ENCODE measurements around the gene RSPH3.
"Not testable (repeated sequence)": the region's sequence is repeated elsewhere in the genome, so short reads cannot be mapped to it uniquely, and the experiment has no call there.

The RSPH3 gene

DNA sequence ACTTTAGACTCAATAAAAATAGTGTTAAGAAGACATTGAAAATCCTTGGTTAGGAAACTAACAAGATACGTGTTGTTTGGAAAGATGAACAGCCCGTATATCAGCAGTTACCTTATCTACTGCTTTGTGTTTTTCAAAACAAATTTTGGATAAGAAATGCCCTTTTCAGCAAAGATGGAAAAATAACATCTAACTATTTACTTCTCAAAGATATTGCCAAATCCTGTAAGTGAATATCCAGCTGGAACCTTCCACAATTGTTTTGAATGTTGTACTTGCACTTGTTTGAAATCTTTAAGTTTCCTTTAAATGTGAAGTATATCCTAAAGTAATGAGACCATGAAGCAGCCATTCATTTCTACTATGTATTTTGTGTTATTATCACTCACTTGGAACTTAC is 30.2 kb upstream of the RSPH3 start:
- H3K4me3 ChIP-seq = no peak overlapping the region
- H3K4me2 ChIP-seq = no peak overlapping the region
- peaks cover 12% of the 10 kb centered on the region for H3K9me3 ChIP-seq
- TF ChIP-seq Cebpa-rat (IDR thresholded peaks at IDR 0.05) = no peak
- H3K9ac ChIP-seq = no peak overlapping the region
- H3K36me3 ChIP-seq = no peaks in the 10 kb centered on the region
- H3K27me3 ChIP-seq = no peaks in the 10 kb centered on the region
- no peaks in the 10 kb centered on the region for H4K20me1 ChIP-seq
- H3K4me1 ChIP-seq = no peaks in the 10 kb centered on the region
- H3K27ac ChIP-seq = no peak overlapping the region

GRCh38 chr6:159025224-159025623 is 25.2 kb upstream of the RSPH3 start:
- not testable (repeated sequence) for H3K27ac ChIP-seq, H3K4me3 ChIP-seq, H4K20me1 ChIP-seq, H3K4me2 ChIP-seq, H3K4me1 ChIP-seq, H3K9ac ChIP-seq, H3K27me3 ChIP-seq
- peaks cover 13% of the 10 kb centered on the region for H3K36me3 ChIP-seq
- peaks cover 29% of the 10 kb centered on the region for H3K9me3 ChIP-seq

DNA sequence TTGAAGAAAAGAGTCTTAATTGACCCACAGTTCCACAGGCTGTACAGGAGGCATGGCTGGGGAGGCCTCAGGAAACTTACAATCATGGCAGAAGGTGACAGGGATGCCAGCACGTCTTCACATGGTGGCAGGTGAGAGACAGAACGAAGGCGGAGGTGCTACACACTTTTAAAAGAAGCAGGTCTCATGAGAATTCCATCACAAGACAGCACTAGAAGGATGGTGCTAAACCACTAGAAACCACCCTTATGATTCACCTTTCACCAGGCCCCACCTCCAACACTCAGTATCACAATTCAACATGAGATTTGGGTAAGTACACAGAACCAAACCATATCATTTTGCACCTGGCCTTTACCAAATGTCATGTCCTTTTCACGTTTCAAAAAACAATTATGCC is 23.9 kb upstream of the RSPH3 start:
- Histone ChIP-seq H3K36me3 (peaks cover 13% of the 10 kb centered on the region), H3K9me3 (peaks cover 29% of the 10 kb centered on the region), H3K4me2 (no peak overlapping the region), H3K27ac (no peak overlapping the region), H4K20me1 (no peaks in the 10 kb centered on the region), H3K4me3 (no peak overlapping the region), H3K4me1 (no peaks in the 10 kb centered on the region), H3K27me3 (no peaks in the 10 kb centered on the region), H3K9ac (no peak overlapping the region)
- no peak for TF ChIP-seq Cebpa-rat (IDR thresholded peaks at IDR 0.05)

- Histone ChIP-seq H3K9ac (no peak overlapping the region), H3K4me1 (peaks cover 13% of the 10 kb centered on the region), H3K36me3 (peaks cover 18% of the 10 kb centered on the region), H3K4me3 (no peak overlapping the region), H3K9me3 (peaks cover 23% of the 10 kb centered on the region), H3K27me3 (no peaks in the 10 kb centered on the region), H3K4me2 (no peak overlapping the region), H3K27ac (no peak overlapping the region), H4K20me1 (no peaks in the 10 kb centered on the region)
- TF ChIP-seq Cebpa-rat (IDR thresholded peaks at IDR 0.05) = no peak
These were observed 20.0 kb upstream of the RSPH3 start for GRCh38 chr6:159020011-159020410.

DNA sequence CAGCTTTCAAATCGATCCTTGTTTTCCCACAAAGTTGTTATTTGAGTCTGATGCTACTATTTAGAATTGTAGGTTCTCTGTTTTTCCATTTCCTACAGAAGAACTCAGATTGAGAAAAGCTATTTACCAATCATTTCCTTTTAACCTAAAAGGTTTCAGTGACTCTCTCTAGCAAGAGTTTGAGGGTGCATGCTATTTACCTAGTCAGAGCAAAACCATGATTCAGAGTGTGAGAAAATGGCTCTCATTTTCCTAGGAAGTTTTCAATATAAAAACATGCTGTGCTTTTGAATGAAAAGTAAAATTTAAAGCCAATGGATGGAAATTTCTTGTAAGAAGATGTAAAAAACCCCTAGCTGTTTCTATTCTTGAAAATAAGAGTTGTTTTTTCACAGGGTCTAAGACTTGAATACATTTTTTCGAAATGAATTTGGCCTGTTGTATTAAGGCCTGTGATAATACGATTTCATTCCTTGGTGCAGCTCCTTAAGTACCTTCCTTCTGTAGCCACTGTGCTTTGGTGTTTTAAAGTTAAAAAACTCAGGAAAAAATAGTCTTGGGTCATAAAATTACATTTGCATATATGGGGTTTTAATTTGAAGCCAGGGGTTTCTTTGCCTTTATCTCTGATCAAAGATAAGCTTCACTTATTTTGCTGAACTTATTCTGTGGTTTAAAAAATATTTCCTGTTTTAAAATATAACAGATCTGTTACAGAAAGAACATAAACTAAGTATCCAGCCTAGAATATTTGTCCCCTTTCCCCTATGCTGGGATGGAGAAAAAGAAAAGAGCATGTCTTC is 18.0 kb upstream of the RSPH3 start:
- H3K4me3 ChIP-seq = no peak overlapping the region
- 0 out of 2 replicates have a peak, but pooled peaks cover 6% of the 10 kb centered on the region for H3K36me3 ChIP-seq
- H3K27me3 ChIP-seq = no peaks in the 10 kb centered on the region
- H3K9ac ChIP-seq = no peak overlapping the region
- H4K20me1 ChIP-seq = no peaks in the 10 kb centered on the region
- peaks cover 13% of the 10 kb centered on the region for H3K4me1 ChIP-seq
- TF ChIP-seq Cebpa-rat (IDR thresholded peaks at IDR 0.05) = no peak
- H3K4me2 ChIP-seq = peak overlapping the region; percentile 37
- H3K27ac ChIP-seq = no peak overlapping the region
- H3K9me3 ChIP-seq = peaks cover 7% of the 10 kb centered on the region; the same call in 1 of the 2 replicates

DNA sequence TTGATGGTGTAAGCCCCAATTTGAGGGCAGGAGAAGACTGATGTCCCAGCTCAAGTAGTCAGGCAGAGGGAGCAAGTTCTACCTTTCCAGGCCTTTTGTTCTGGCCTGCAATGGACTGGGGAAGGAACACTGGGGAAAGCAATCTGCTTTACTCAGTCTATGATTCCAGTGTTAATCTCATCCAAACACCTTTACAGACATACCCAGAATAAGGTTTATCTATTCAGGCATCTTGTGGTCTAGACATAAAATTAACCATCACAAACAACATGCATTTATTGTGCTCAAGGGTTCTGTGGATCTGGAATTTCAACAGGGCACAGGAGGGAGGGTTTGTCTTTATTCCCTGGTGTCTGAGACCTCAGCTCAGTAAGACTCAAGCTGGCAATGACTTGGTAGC is 14.4 kb upstream of the RSPH3 start:
- 0 out of 2 replicates have a peak, but pooled peaks cover 6% of the 10 kb centered on the region for H3K36me3 ChIP-seq
- H3K27ac ChIP-seq = no peak overlapping the region
- H3K9me3 ChIP-seq = peaks cover 7% of the 10 kb centered on the region; the same call in 1 of the 2 replicates
- H4K20me1 ChIP-seq = no peaks in the 10 kb centered on the region
- peaks cover 25% of the 10 kb centered on the region for H3K4me1 ChIP-seq
- no peak overlapping the region for H3K4me3 ChIP-seq
- TF ChIP-seq Cebpa-rat (IDR thresholded peaks at IDR 0.05) = no peak
- H3K4me2 ChIP-seq = no peak overlapping the region
- no peak overlapping the region for H3K9ac ChIP-seq
- H3K27me3 ChIP-seq = no peaks in the 10 kb centered on the region

DNA sequence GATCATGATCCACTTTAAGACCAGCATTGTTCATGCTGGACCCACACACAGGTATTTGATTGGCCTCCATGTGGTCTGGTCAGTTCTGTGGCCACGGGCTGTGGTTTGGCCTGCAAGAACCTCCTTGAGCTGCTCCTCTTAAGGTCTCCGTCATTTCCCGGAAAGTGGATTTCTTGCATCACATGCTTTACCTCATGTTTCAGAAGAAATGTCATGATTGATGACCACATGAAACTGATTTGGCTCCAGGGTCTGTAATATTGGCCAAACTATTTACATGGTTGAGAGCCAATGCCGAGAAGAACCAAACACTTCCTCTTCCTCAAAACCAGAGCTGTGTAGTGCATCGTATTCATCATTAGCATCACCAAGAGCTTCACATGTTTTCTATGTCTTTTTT is 13.2 kb upstream of the RSPH3 start:
- H4K20me1 ChIP-seq = no peaks in the 10 kb centered on the region

GRCh38 chr6:159012201-159012600 is 12.2 kb upstream of the RSPH3 start:
- Histone ChIP-seq H3K36me3 (0 out of 2 replicates have a peak, but pooled peaks cover 6% of the 10 kb centered on the region), H3K9me3 (peaks cover 7% of the 10 kb centered on the region; the same call in 1 of the 2 replicates), H3K4me2 (no peak overlapping the region), H3K27me3 (no peaks in the 10 kb centered on the region), H3K27ac (no peak overlapping the region), H3K4me1 (peaks cover 20% of the 10 kb centered on the region), H4K20me1 (no peaks in the 10 kb centered on the region), H3K4me3 (no peak overlapping the region), H3K9ac (no peak overlapping the region)
- no peak for TF ChIP-seq Cebpa-rat (IDR thresholded peaks at IDR 0.05)

More for the DNA sequence above, 13.2 kb upstream of the RSPH3 start:
- Histone ChIP-seq H3K4me1 (peaks cover 29% of the 10 kb centered on the region), H3K9ac (no peak overlapping the region), H3K4me3 (no peak overlapping the region), H3K9me3 (peaks cover 7% of the 10 kb centered on the region; the same call in 1 of the 2 replicates), H3K27ac (no peak overlapping the region), H3K4me2 (no peak overlapping the region), H3K36me3 (0 out of 2 replicates have a peak, but pooled peaks cover 6% of the 10 kb centered on the region), H3K27me3 (no peaks in the 10 kb centered on the region)
- TF ChIP-seq Cebpa-rat (IDR thresholded peaks at IDR 0.05) = no peak

DNA sequence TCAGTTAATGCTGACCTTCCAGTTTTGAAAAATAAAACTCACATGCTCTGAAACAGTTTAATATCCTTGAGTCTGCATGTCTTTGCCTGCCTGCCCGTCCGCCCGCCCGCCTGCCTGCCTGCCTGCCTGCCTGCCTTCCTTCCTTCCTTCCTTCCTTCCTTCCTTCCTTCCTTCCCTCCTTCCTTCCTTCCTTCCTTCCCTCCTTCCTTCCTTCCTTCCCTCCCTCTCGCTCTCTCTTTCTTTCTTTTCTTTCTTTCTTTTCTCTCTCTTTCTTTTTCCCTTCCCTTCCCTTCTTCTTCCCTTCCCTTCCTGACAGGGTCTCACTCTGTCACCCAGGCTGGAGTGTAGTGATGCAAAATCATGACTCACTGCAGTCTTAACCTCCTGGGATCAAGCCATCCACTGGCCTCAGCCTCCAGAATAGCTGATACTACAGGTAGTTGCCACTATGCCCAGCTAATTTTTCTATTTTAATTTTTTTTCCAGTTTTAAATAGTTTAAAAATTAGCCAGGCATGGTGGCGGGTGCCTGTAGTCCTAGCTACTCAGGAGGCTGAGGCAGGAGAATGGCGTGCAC is 10.1 kb upstream of the RSPH3 start:
- H3K9me3 ChIP-seq, H3K36me3 ChIP-seq, H3K27me3 ChIP-seq, H3K4me3 ChIP-seq, H3K27ac ChIP-seq, H3K9ac ChIP-seq, H4K20me1 ChIP-seq: not testable (repeated sequence)
- H3K4me1 ChIP-seq = peaks cover 20% of the 10 kb centered on the region
- H3K4me2 ChIP-seq = peak overlapping the region; percentile 63

GRCh38 chr6:159008656-159009288 is 8.8 kb upstream of the RSPH3 start:
- Histone ChIP-seq H4K20me1 (no peaks in the 10 kb centered on the region), H3K9me3 (no peaks in the 10 kb centered on the region), H3K36me3 (no peaks in the 10 kb centered on the region), H3K27ac (0 out of 2 replicates have a peak overlapping the region, but pooled peaks have one; percentile 11), H3K4me3 (no peak overlapping the region), H3K4me2 (peak overlapping the region; percentile 63), H3K27me3 (no peaks in the 10 kb centered on the region), H3K4me1 (peaks cover 20% of the 10 kb centered on the region), H3K9ac (no peak overlapping the region)
- peak; percentile 63; the same call in 1 of the 2 replicates for TF ChIP-seq Cebpa-rat (IDR thresholded peaks at IDR 0.05)
